Transverse colon (tissue), 4 donors: ENCODE measurements around the gene ALG9.

Source experiments
- EP300 ChIP-seq: sonication (generic); formaldehyde crosslinking; IDR thresholded peaks from one replicate; pipeline ENCODE4 v1.6.1; 2017; ENCODE audit warnings: antibody characterized with exemption, low read depth
- POLR2A ChIP-seq: fragments of 450-650 bp; IDR thresholded peaks from one replicate; pipeline ENCODE4 v1.6.1; 2016; ENCODE audit warnings: antibody characterized with exemption, mild to moderate bottlenecking, moderate library complexity
- POLR2AphosphoS5 ChIP-seq, 3 donors: sonication (generic); formaldehyde crosslinking; IDR thresholded peaks; one replicate each; pipeline ENCODE4 v1.6.1; 2016; ENCODE audit warnings: antibody characterized with exemption in 3 of 3
- TF ChIP-seq, protein P1 (sequence below), 5 experiments: fragments of 200-600 bp in 3 of 5; fragments of 450-650 bp in 2 of 5; sonication (generic) in 3 of 5; IDR thresholded peaks; 1 replicate in 2 of 5; 2 replicates in 3 of 5; pipeline ENCODE4 v1.5.1; 2016 to 2017; ENCODE audit warnings: antibody characterized with exemption in 5 of 5, inconsistent platforms in 3 of 5, mild to moderate bottlenecking in 2 of 5, moderate library complexity in 1 of 5

- TF ChIP-seq, protein P1, sequence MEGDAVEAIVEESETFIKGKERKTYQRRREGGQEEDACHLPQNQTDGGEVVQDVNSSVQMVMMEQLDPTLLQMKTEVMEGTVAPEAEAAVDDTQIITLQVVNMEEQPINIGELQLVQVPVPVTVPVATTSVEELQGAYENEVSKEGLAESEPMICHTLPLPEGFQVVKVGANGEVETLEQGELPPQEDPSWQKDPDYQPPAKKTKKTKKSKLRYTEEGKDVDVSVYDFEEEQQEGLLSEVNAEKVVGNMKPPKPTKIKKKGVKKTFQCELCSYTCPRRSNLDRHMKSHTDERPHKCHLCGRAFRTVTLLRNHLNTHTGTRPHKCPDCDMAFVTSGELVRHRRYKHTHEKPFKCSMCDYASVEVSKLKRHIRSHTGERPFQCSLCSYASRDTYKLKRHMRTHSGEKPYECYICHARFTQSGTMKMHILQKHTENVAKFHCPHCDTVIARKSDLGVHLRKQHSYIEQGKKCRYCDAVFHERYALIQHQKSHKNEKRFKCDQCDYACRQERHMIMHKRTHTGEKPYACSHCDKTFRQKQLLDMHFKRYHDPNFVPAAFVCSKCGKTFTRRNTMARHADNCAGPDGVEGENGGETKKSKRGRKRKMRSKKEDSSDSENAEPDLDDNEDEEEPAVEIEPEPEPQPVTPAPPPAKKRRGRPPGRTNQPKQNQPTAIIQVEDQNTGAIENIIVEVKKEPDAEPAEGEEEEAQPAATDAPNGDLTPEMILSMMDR (IDR thresholded peaks at IDR 0.05): no peak
- TF ChIP-seq POLR2A (no peak), EP300 (no peak), POLR2AphosphoS5 (IDR thresholded peaks at IDR 0.05) (no peak)
These were observed 96.2 kb downstream of the ALG9 start for GRCh38 chr11:111774955-111775710.
